HG02840 (cell line): ENCODE results near the gene MRPS9.

ENCODE experiments used
- ATAC-seq: cut with Tn5 transposase; IDR thresholded peaks from one replicate; pipeline ENCODE4 v1.9.1; 2021; ENCODE audit warnings: mild to moderate bottlenecking, moderate library complexity, moderate number of reproducible peaks; ENCODE audit not compliant: unreplicated experiment, low FRiP score

Gene MRPS9

DNA sequence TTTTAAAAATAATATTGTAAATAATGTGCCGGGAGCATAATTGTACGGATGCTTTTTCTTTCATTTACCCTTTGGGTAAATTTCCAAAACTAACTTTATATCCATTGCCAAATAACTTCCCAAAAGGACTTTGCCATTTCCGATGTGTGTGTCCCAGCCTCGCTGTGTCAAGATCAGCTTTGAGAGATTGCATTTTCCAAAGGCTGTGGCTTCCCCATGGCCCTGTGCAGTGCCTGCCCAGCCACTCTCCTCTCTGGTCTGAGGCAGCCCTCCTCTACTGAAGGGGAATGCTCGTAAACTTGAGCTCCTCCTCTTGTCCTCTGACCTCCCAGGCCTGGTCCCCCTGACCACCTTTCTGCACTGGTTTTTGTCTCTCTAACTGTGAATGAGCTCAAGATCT lies 78.5 kb downstream of the MRPS9 start:
- ATAC-seq: no peak

- no peak for ATAC-seq
Observed at GRCh38 chr2:105117565-105117964, 79.7 kb downstream of the MRPS9 start.

- no peak for ATAC-seq
Observed at GRCh38 chr2:105118960-105119359, 81.1 kb downstream of the MRPS9 start.

DNA sequence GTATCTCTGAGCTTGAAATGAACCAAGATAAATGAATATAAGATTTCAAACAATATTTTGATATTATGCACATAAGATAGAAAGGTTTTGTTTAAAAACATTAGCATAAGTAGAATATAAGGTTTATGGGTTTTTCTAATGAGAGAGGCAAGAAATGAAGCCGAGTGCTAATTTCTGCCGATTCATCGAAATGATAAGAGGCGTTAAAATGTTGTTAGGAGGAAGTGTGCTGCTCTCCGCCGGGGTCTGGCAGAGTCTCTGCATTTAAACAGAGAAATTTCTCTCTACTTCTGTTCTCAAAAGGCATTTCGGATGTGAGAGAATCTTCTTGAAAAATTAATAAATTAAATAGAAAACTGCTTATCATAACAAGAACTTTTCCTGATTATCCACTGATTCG lies 83.6 kb downstream of the MRPS9 start:
- ATAC-seq: no peak

DNA sequence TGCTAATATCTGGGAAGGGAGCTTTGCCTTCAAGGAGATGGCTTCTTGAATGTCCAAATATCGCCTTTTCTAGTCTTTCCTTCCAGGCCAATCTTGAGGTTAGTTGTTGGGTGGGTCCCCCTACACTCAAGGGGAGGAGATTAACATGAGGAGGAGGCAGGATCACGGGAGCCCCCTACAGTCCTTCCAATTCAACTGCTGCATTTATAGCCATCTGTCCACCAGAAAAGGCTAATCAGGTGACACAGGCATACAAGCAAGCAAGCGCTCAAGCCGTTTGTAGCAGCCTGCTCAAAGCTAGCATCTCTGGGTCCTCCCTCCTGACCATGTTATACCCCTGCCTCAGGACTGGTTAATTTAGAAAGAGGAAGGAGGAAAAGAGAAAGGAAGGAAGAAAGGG lies 87.6 kb downstream of the MRPS9 start:
- no peak for ATAC-seq

GRCh38 chr2:105125920-105126319 lies 88.1 kb downstream of the MRPS9 start:
- ATAC-seq: no peak

DNA sequence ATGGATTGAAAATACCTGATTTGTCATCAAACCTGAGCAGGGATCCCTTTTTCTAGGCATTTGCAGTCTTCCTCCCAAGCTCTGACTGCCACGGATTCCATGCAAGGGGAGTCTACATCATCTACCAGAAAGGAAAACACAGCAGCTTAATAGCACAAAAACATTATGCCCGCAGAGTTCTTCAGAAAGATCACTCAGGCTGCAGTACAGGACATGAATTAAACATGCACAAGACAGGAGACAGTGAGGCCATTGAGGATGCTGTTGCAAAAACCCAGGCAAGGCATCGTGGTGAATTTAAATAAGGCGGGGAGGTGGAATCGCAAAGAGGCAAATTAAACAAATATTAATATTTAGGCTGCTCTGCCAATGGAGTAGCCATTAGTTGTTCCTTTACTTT lies 88.5 kb downstream of the MRPS9 start:
- no peak for ATAC-seq

- ATAC-seq: no peak
Observed at GRCh38 chr2:105127289-105127915, 89.5 kb downstream of the MRPS9 start.

- ATAC-seq: peak; percentile 95
Observed at GRCh38 chr2:105129722-105130232, 91.9 kb downstream of the MRPS9 start.

DNA sequence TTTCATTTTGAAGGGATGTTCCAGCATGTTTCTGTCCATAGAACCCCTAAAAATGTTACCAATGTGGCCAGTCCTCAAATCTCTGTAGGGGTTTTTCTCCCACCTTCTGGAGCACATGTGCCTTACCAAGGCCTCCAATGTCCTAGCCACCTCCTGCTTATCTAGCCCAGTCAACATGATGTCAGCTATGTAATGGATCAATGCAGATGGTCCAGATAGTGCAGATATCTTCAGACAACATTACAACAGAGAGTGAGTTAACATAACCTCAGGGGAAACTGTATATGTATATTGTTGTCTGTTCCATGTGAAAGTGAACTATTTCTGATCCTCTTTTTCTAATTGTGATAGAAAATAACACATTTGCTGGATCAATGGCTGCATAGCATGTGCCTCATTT lies 92.7 kb downstream of the MRPS9 start:
- ATAC-seq: no peak

DNA sequence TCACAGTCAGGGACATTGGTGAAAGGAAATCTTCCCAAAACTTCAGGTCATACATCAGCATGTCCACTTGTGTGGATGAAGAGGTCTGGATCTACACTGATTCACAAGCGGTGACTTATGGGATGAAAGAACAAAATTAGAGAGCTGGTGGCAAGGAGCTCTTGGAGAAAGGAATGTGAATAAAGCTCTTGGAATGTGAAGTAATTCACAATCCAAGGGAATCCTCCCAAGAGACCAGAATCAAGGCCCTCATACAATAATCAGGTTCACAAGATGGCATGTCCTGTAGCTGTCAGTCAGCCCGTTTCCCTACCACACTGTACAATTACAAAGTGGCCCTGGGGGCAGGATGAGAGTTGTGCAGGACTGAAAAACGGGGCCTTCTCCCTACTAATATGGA lies 96.2 kb downstream of the MRPS9 start:
- no peak for ATAC-seq

- no peak for ATAC-seq
Observed at GRCh38 chr2:105135436-105135835, 97.6 kb downstream of the MRPS9 start.

DNA sequence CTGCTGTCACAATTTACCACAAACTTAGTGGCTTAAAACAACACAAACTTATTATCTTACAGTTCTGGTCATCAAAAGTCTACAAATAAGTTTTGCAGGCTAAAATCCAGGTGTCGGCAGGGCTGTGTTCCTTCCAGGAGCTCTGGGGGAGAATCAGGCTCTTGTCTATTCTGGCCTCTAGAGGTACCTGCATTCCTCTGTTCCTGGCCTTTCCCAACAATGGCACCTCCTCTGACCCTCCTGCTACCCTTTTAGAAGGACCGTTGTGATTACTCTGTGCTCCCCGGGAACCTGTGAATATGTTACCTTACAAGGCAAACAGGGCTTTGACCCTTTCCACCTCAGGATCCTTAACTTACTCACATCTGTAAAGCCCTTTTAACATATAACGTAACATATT lies 98.5 kb downstream of the MRPS9 start:
- ATAC-seq: no peak

DNA sequence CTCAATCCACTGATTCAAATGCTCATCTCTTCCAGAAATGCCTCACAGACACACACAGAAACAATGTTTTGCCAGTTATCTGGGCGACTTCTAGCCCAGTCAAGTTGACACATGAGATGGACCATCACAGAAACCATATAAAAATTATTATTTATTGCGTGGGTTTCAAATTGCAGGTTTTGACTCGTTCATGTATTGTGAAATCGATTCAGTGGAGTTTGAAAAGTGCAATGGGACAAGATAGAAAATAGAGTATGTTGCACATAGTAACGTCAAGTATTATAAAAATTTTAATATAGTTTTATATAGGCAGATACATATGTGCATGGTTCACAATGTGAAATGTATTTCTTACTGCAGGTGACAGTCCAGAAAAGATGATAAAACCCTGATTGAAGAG lies 100.8 kb downstream of the MRPS9 start:
- no peak for ATAC-seq

DNA sequence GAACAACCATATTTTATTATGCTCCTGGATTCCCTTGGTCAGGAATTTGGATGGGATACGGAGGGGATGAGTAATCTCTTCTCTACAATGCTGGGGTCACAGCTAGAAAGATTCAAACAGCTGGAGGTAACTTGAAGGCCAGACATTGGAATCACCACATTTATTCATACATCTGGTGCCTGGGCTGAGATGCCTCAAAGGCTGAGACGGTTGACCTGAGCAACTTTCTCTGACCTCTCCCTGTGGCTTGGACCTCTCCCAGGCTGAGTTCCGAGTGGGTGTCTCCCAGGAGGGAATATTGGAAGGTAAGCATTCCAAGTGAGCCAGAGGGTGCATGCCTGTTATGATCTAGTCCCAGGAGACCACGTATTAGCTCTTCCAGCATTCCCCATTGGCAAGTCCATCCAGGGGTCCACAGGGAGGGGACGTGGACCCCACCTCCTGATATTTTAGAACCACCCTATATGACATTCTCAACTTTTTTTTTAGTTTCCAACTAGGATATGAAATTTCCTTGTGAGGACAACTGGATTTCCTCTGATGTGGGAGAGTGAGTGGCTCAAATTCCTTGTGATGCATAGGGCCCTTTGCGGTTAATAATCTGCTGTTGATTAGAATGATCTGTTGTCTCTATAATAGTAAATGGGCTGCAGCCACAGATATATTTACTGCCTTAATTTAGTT lies 101.8 kb downstream of the MRPS9 start:
- ATAC-seq: no peak

GRCh38 chr2:105140240-105140568 lies 102.3 kb downstream of the MRPS9 start:
- ATAC-seq: no peak

DNA sequence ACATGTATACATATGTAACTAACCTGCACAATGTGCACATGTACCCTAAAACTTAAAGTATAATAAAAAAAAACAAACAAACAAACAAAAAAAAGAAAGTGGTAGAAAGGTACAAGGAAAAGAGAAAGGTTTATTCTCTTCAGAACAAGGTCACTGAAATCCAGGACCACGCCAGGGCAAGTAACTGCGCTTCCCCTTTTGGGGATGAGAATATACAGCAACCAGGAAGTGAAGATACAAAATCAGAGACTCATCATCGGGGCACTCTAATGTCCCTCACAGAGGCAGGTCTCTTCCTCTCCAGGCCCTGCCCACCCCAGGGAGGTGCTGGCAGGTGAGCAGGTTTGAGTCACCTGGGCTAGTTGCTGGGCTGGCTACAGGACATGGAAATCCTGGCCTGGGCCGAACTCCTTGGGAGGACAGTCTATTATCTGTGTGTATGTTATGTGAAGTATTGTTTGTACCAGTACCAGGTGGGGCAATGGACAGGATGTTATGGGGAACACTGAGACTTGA lies 103.3 kb downstream of the MRPS9 start:
- no peak for ATAC-seq

GRCh38 chr2:105142239-105142638 lies 104.4 kb downstream of the MRPS9 start:
- ATAC-seq: no peak

DNA sequence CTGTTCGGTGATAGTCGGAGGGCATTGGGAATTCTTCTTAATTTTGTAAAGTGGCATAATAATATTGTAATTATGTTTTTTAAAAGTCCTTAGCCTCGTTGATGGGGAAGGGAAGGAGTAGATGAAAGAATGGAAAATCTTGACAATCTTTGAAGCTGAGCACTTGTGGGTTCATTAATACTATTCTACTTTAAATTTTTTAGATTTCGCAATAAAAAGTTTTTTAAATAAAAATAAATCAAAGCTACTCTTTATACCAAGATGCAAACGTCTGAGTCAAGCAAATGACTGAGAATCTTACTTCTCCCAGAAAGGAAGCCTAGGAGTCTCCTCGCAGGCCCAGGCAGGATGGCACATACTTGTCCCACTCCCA lies 105.2 kb downstream of the MRPS9 start:
- no peak for ATAC-seq

GRCh38 chr2:105143467-105144151 lies 105.7 kb downstream of the MRPS9 start:
- no peak for ATAC-seq

DNA sequence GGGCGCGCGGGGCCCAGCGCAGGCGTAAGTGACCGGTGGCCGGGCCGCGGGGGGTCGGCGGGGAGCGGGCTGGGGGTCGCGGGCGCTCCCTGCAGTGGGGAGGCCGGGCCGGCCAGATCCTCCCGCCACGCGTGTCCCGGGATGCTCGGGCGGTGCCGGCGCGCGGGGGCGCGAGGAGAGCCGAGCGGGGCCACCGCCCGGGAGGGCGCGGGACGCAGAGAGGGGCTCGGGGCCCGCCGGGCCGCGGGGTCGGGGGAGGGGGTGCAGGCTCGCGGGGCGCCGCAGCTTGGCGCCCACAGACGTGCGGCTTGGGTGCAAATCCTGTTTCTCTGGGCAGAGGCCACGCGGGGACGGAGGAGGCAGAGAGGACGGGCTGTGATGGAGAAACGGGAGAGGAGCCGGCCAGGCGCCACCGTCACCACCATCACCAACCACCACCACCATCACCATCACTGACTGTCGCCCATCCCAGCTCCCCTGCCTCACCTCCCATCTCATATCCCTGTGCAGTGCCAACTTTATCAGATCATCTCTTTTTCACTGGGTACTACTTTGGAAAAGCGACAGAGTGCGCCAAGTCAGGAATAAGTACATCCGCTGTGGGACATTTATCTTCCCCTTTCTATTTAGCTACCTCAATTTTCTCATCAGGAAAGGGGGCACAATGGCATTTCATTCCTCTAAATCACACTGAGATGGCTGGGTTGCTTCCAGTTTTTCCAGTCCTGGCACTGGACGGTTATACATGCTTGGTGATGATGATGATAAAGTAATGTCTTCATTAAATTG lies 106.5 kb downstream of the MRPS9 start:
- ATAC-seq: no peak
